NCI-H226 (cell line): Measurements from ENCODE around the gene ZBTB38.

Experiments used
- DNase-seq: peaks from one replicate; pipeline ENCODE4 v3.0.0-alpha.2; 2015

The ZBTB38 gene

GRCh38 chr3:141388823-141389621 lies 20.7 kb downstream of the ZBTB38 start:
- no peak for DNase-seq

GRCh38 chr3:141389703-141390102 lies 21.4 kb downstream of the ZBTB38 start:
- no peak for DNase-seq

- DNase-seq, result no peak
Measured at GRCh38 chr3:141390747-141391146, 22.4 kb downstream of the ZBTB38 start.

GRCh38 chr3:141391298-141391990 lies 23.1 kb downstream of the ZBTB38 start:
- no peak for DNase-seq

- DNase-seq, result no peak
Measured at GRCh38 chr3:141391991-141392316, 23.6 kb downstream of the ZBTB38 start.

- DNase-seq, result no peak
Measured at GRCh38 chr3:141392416-141392815, 24.1 kb downstream of the ZBTB38 start.

- DNase-seq, result no peak
Measured at GRCh38 chr3:141392897-141393734, 24.8 kb downstream of the ZBTB38 start.

- DNase-seq, result no peak
Measured at GRCh38 chr3:141393735-141394076, 25.4 kb downstream of the ZBTB38 start.

GRCh38 chr3:141394560-141394959 lies 26.3 kb downstream of the ZBTB38 start:
- no peak for DNase-seq

GRCh38 chr3:141395005-141395589 lies 26.8 kb downstream of the ZBTB38 start:
- DNase-seq, result no peak

GRCh38 chr3:141397996-141398395 lies 29.7 kb downstream of the ZBTB38 start:
- no peak for DNase-seq

- peak; percentile 22 for DNase-seq
Measured at GRCh38 chr3:141399200-141399599, 30.9 kb downstream of the ZBTB38 start.

- no peak for DNase-seq
Measured at GRCh38 chr3:141400073-141400971, 32.0 kb downstream of the ZBTB38 start.

- no peak for DNase-seq
Measured at GRCh38 chr3:141401095-141401494, 32.8 kb downstream of the ZBTB38 start.

GRCh38 chr3:141401573-141402475 lies 33.5 kb downstream of the ZBTB38 start:
- DNase-seq, result peak; percentile 53

- peak; percentile 59 for DNase-seq
Measured at GRCh38 chr3:141402476-141403171, 34.3 kb downstream of the ZBTB38 start.

- DNase-seq, result no peak
Measured at GRCh38 chr3:141403576-141403975, 35.3 kb downstream of the ZBTB38 start.

GRCh38 chr3:141405025-141405424 lies 36.7 kb downstream of the ZBTB38 start:
- DNase-seq, result no peak

- no peak for DNase-seq
Measured at GRCh38 chr3:141405591-141405990, 37.3 kb downstream of the ZBTB38 start.

GRCh38 chr3:141406265-141406664 lies 38.0 kb downstream of the ZBTB38 start:
- no peak for DNase-seq
